ENCODE measurements around the gene KDM6A. TPM values are rescaled to one million over a fixed set of nuclear protein-coding genes. Genes with fewer than 3 reads are reported as not detected.

The KDM6A gene
- total RNA-seq, 1 experiment from 2014 or later = 42.8 TPM

DNA sequence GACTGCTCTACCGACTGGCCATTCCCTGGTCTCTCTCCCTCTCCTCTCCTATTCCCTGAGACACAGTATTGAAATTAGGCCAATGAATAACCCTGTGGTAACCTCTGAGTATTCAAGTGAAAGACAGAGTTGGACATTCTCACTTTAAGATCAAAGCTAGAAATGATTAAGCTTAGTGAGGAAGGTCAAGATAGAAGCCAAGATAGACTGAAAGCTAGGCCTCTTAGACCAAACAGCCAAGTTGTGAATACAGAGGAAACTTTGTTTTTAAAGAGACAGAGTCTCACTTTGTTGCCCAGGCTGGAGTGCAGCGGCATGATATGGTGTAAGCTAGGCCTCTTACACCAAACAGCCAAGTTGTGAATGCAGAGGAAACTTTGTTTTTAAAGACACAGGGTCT is 64.6 kb downstream of the KDM6A start:
- Histone ChIP-seq H4K5ac (ENCODE audit: insufficient read length, low read depth, low read length) (no peak overlapping the region), H3K79me1 (ENCODE audit: insufficient read depth, low read depth, low read length, poor library complexity, severe bottlenecking) (no peaks in the 10 kb centered on the region), H3K4me2 (ENCODE audit: insufficient read depth, insufficient read length, low read length) (no peak overlapping the region), H3K14ac (ENCODE audit: insufficient read depth, low read length) (no peak overlapping the region), H2BK5ac (ENCODE audit: insufficient read length, low read length) (no peak overlapping the region), H3K27me3 (ENCODE audit: insufficient read depth, low read length) (no peaks in the 10 kb centered on the region), H2BK120ac (ENCODE audit: low read depth, low read length, poor library complexity, severe bottlenecking) (no peak overlapping the region), H2BK20ac (ENCODE audit: low read depth, low read length, poor library complexity, severe bottlenecking) (no peak overlapping the region), H3K18ac (ENCODE audit: insufficient read length, low read depth, low read length) (no peak overlapping the region), H4K20me1 (ENCODE audit: control insufficient read depth, insufficient read depth, insufficient read length) (no peaks in the 10 kb centered on the region), H2BK15ac (ENCODE audit: low read depth, low read length) (no peak overlapping the region), H4K91ac (ENCODE audit: insufficient read length, low read depth, low read length) (no peak overlapping the region), H3K27ac (ENCODE audit: insufficient read length, low read depth, low read length) (no peak overlapping the region), H2AK5ac (ENCODE audit: insufficient read length, low read length) (no peak overlapping the region), H4K8ac (replicated peaks; ENCODE audit: insufficient read length, low read depth, low read length) (no peak overlapping the region), H3K9ac (ENCODE audit: extremely low read depth, insufficient read length, low read length) (no peak overlapping the region), H3K56ac (ENCODE audit: insufficient read length, low read depth, low read length) (no peak overlapping the region), H3K79me2 (ENCODE audit: insufficient read depth, low read length) (peaks cover 2% of the 10 kb centered on the region; the same call in 1 of the 2 replicates), H3K23ac (ENCODE audit: insufficient read length, low read depth, low read length) (no peak overlapping the region), H3K4me1 (ENCODE audit: insufficient read depth, low read length) (no peaks in the 10 kb centered on the region), H3K4ac (ENCODE audit: low read depth, low read length) (no peak overlapping the region), H3K23me2 (ENCODE audit: insufficient read length, low read depth, low read length, poor library complexity, severe bottlenecking) (no peaks in the 10 kb centered on the region), H2AFZ (ENCODE audit: low read length) (no peak overlapping the region), H3T11ph (ENCODE audit: low read length) (no peak overlapping the region), H3K9me3 (ENCODE audit: control insufficient read depth, low read depth, low read length) (peaks cover 28% of the 10 kb centered on the region), H2BK12ac (ENCODE audit: insufficient read length, low read depth, low read length) (no peak overlapping the region)
- Mint-ChIP-seq H3K9me3 (peaks cover 63 to 78% of the 10 kb centered on the region in 2 experiments), H3K27me3 (ENCODE audit: low read depth) (no peaks in the 10 kb centered on the region), H3K36me3 (ENCODE audit: insufficient read depth in 1 of 3, low read depth in 3 of 3) (peaks cover 4 to 7% (median 4%) of the 10 kb centered on the region in 3 experiments; a peak in 6 of 7 replicates), H3K27ac (peak overlapping the region in 1 of 3 experiments; percentile 64; a peak in 1 of 7 replicates), H3K4me1 (peaks cover 17 to 20% of the 10 kb centered on the region in 2 experiments), H3K4me3 (no peak overlapping the region)
- DNase-seq = no peak
- TF ChIP-seq CTCF (conservative IDR thresholded peaks at IDR 0.05) = no peak
- WGBS (ENCODE audit: extremely low coverage, insufficient read length, low lambda C conversion rate) = no CpG with 5 or more reads among the region's 2 CpGs
